ENCODE results near the gene HTRA3. TPM values are rescaled to one million over a fixed set of nuclear protein-coding genes. Genes with fewer than 3 reads are reported as not detected.

Gene HTRA3
- total RNA-seq, 2 donors from 2014 or later: 6.0 to 18.9 TPM

DNA sequence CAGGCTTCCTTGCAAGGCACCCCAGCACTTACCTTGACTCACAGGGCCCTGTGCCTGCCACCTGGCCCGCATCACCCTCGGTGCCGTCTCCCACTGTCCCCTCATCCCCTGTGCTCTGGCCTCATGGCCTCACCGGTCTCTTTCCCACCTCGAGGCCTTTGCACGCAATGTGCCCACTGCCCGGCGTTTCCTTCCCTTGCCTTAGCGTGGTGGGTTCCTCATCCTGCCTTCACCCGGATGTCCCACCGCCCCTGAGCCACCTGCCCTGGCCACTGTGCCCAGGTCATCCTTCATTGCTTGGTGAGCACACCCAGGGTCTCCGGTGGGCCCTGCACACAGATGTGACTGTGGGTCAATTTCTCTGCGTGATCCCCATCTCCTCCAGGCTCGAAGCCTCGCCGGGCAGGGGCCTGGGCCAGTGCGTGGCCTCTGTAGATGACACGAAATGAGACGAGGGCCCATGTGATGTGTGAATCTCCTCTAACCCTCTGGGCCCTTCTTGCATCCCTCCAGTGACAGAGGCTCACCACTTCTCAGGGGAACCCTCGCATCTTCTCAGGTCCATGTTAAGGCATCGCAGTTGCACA is 4.6 kb downstream of the HTRA3 start:
- Histone ChIP-seq H3K36me3 (no peaks in the 10 kb centered on the region), H3K4me1 (replicated peaks) (peaks cover 25% of the 10 kb centered on the region), H3K4me3 (no peak overlapping the region), H3K27ac (peak overlapping the region; percentile 11 to 53), H3K27me3 (replicated peaks; ENCODE audit: insufficient read depth) (no peaks in the 10 kb centered on the region), H3K9me3 (no peaks in the 10 kb centered on the region)
- intact Hi-C loops (cut with DNase I): loop anchor here (5.0 kb wide), 1 partner anchor 33 kb away; no protein-coding TSS in a partner anchor
- WGBS: 88% methylated on average over 20 of the region's 21 CpGs
- no peak for DNase-seq (ENCODE audit: low spot score)
- TF ChIP-seq POLR2AphosphoS5 (IDR thresholded peaks at IDR 0.05) (no peak), POLR2A (IDR thresholded peaks at IDR 0.05) (no peak)
- TF ChIP-seq, protein P1, sequence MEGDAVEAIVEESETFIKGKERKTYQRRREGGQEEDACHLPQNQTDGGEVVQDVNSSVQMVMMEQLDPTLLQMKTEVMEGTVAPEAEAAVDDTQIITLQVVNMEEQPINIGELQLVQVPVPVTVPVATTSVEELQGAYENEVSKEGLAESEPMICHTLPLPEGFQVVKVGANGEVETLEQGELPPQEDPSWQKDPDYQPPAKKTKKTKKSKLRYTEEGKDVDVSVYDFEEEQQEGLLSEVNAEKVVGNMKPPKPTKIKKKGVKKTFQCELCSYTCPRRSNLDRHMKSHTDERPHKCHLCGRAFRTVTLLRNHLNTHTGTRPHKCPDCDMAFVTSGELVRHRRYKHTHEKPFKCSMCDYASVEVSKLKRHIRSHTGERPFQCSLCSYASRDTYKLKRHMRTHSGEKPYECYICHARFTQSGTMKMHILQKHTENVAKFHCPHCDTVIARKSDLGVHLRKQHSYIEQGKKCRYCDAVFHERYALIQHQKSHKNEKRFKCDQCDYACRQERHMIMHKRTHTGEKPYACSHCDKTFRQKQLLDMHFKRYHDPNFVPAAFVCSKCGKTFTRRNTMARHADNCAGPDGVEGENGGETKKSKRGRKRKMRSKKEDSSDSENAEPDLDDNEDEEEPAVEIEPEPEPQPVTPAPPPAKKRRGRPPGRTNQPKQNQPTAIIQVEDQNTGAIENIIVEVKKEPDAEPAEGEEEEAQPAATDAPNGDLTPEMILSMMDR (IDR thresholded peaks at IDR 0.05): no peak

DNA sequence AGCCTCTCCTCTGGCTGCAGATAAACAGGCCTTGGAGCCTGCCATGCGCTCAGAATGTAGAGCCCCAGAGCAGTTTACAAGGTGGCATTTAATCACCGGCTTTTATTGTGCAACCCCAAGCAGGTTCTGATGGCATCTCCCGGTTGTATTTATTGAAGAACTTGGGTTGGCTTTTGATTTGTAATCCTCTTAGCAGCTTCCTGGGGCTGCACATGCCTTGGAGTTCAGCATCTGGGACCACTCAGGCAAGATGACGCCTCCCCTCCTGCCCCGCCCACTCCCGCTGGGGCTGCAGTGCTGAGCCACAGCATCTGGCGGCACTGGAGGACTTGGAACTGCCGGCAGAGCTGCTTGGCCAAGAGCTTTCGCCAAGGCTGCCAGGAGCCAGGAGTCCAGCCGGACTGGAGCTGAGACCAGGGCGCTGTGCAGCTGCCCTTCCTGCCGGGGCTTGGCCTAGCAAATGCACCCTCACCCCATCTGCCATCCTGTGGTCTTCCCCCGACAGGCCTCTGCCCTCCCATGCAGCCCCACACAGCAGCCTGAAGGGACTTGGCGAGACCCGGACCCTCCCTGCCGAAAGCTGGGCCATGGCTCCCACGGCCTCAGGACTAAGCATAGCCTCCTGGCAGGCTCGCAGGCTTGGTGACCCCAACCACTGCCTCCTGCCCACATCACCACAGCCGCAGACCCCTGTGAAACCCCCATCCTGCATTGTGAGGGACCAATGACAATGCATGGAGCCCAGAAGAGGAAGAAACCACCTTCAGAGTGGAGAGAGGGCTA is 5.4 kb downstream of the HTRA3 start:
- Histone ChIP-seq H3K9me3 (no peaks in the 10 kb centered on the region), H3K27ac (peak overlapping the region; percentile 11 to 53), H3K27me3 (replicated peaks; ENCODE audit: insufficient read depth) (no peaks in the 10 kb centered on the region), H3K36me3 (no peaks in the 10 kb centered on the region), H3K4me1 (replicated peaks) (peaks cover 25% of the 10 kb centered on the region), H3K4me3 (no peak overlapping the region)
- 26% methylated on average over 18 of the region's 19 CpGs for WGBS
- intact Hi-C loops (cut with DNase I): loop anchor here (5.0 kb wide), 2 partner anchors 32 to 42 kb away; no protein-coding TSS in a partner anchor
- TF ChIP-seq, protein P1 (IDR thresholded peaks at IDR 0.05): peak in 2 of 4 experiments; percentile 33 to 44
- TF ChIP-seq POLR2AphosphoS5 (IDR thresholded peaks at IDR 0.05) (peak; percentile 78), POLR2A (IDR thresholded peaks at IDR 0.05) (no peak)
- DNase-seq (ENCODE audit: low spot score): peak; percentile 71

DNA sequence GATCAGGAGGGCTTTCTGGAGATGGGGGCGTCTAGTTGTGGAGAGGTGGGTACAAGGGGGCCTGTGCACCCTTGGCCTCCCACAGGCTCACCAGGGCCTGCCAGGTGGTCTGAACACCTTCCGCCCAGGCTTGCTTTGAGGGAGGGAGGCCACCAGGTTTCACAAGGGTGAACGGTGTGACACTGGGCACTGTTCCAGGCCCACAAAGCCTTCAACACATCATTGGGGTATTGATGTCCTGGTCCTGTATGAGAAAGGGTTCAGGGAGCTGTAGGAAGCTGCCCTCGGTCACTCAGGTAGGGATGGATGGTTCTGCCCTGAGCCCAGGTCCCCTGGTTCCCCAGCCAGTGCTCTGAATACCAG is 6.0 kb downstream of the HTRA3 start:
- intact Hi-C loops (cut with DNase I): loop anchor here (5.0 kb wide), 1 partner anchor 42 kb away; no protein-coding TSS in a partner anchor

DNA sequence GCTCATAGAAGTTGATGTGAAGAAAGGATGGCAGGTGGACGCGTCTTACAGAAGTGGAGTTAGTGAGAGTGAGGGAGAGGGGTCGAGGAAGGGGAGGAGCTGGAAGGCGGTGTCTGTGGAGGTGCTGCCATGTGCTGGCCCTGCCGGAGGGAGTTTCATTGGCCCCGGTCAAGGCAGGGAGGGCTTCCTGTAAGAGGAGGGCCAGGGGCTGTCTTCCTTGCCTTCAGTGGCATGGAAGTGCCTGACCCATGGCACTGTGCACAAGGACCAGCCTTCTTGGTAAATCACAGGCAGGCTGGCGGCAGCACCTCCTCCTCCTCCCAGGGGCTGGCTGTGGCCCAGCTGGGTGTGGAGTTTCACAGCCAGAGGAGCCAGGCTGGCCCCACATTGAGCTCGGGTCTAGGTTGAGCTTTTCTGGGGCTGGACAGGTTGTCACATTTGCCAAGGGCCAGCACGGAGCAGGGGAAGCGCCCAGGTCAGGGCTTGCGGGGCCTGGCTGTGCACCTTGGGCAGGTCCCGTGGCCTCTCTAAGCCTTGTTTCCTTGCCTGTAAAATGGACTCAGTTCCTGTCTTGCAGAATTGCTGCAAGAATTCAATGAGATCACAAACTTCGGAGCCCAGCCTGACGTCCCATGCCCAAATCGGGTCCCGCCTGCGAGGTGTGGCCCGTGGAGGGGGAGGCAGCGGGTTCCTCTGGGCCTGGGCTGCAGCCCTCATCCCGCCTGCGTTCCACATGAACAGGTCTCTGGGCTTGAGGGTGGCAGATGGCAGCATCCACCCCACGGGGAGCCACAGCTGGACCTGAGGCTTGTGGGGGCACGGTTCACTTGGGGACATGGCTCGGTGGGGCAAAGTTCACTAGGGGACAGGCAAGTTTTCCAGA is 7.0 kb downstream of the HTRA3 start:
- H3K27ac ChIP-seq: no peak overlapping the region
- DNase-seq (ENCODE audit: low spot score): peak; percentile 64
- intact Hi-C loops (cut with DNase I): loop anchor here (5.0 kb wide), 1 partner anchor 41 kb away; no protein-coding TSS in a partner anchor
- TF ChIP-seq POLR2A (IDR thresholded peaks at IDR 0.05): no peak
- TF ChIP-seq POLR2AphosphoS5 (IDR thresholded peaks at IDR 0.05): no peak
- TF ChIP-seq, protein P1 (IDR thresholded peaks at IDR 0.05): no peak
- WGBS: 50% methylated on average over 23 of the region's 24 CpGs
- no peaks in the 10 kb centered on the region for H3K36me3 ChIP-seq
- H3K9me3 ChIP-seq: no peaks in the 10 kb centered on the region
- peaks cover 28% of the 10 kb centered on the region for H3K4me1 ChIP-seq (replicated peaks)
- H3K27me3 ChIP-seq (replicated peaks; ENCODE audit: insufficient read depth): no peaks in the 10 kb centered on the region
- H3K4me3 ChIP-seq: no peak overlapping the region

More for the DNA sequence above, 6.0 kb downstream of the HTRA3 start:
- H3K4me1 ChIP-seq (replicated peaks): peaks cover 25% of the 10 kb centered on the region
- H3K27me3 ChIP-seq (replicated peaks; ENCODE audit: insufficient read depth): no peaks in the 10 kb centered on the region
- peak overlapping the region in 1 of 2 donors; percentile 53 for H3K27ac ChIP-seq
- H3K4me3 ChIP-seq: no peak overlapping the region
- no peaks in the 10 kb centered on the region for H3K9me3 ChIP-seq
- TF ChIP-seq, protein P1 (IDR thresholded peaks at IDR 0.05): no peak
- TF ChIP-seq POLR2A (IDR thresholded peaks at IDR 0.05) (no peak), POLR2AphosphoS5 (IDR thresholded peaks at IDR 0.05) (no peak)
- H3K36me3 ChIP-seq: no peaks in the 10 kb centered on the region
- DNase-seq (ENCODE audit: low spot score): no peak
- WGBS: 67% methylated on average over 4 of the region's 4 CpGs
